HL-60 (cell line): Measurements from ENCODE around the gene TSC22D1.

Experiments used
- DNase-seq, 2 experiments: peaks; one replicate each; pipeline ENCODE4 v3.0.0-alpha.2; 2010 to 2020; ENCODE audit warnings: low read depth in 1 of 2, low spot score in 1 of 2
- H3K27ac ChIP-seq: fragments of 250-450 bp; sonication (Bioruptor Pico); replicated peaks from 2 replicates; pipeline ENCODE4 v1.5.1; 2020; ENCODE audit warnings: mild to moderate bottlenecking, moderate library complexity
- H3K27me3 ChIP-seq: fragments of 250-450 bp; sonication (Bioruptor Pico); 2 replicates; pipeline ENCODE4 v1.5.1; 2021; ENCODE audit warnings: mild to moderate bottlenecking, moderate library complexity; ENCODE audit not compliant: insufficient read depth, poor library complexity, severe bottlenecking
- H3K4me3 ChIP-seq: replicated peaks from 2 replicates; pipeline ENCODE4 v1.5.1; 2011; ENCODE audit warnings: mild to moderate bottlenecking, control low read depth, low read length; ENCODE audit not compliant: insufficient read depth
- CTCF ChIP-seq: IDR thresholded peaks from one replicate; pipeline ENCODE4 v1.5.1; 2011; ENCODE audit warnings: low read length, control low read depth, inconsistent platforms; ENCODE audit not compliant: insufficient read depth
- GABPA ChIP-seq: IDR thresholded peaks from 2 replicates; pipeline ENCODE4 v1.6.1; 2012; ENCODE audit warnings: low read depth
- POLR2AphosphoS5 ChIP-seq: IDR thresholded peaks from 2 replicates; pipeline ENCODE4 v1.6.1; 2012; ENCODE audit warnings: low read depth
- REST ChIP-seq: IDR thresholded peaks from 2 replicates; pipeline ENCODE4 v1.6.1; 2012; ENCODE audit warnings: low read depth; ENCODE audit not compliant: insufficient replicate concordance
- SPI1 ChIP-seq: IDR thresholded peaks from 2 replicates; pipeline ENCODE4 v1.6.1; 2012; ENCODE audit warnings: low read depth, mild to moderate bottlenecking, borderline replicate concordance

Gene TSC22D1

GRCh38 chr13:44436589-44437337 is 139.4 kb downstream of the TSC22D1 start:
- no peak for TF ChIP-seq GABPA
- TF ChIP-seq POLR2AphosphoS5: no peak; the same call in 1 of the 2 replicates
- TF ChIP-seq REST: no peak
- TF ChIP-seq SPI1: no peak
- TF ChIP-seq CTCF: no peak
- peak overlapping the region; percentile 51 for H3K4me3 ChIP-seq
- no peak overlapping the region; the same call in 1 of the 2 replicates for H3K27ac ChIP-seq
- peak; percentile 44 to 66 for DNase-seq
- H3K27me3 ChIP-seq: peaks cover 4% of the 10 kb centered on the region

- DNase-seq: no peak
- peak overlapping the region; percentile 51 for H3K4me3 ChIP-seq
- TF ChIP-seq SPI1 (no peak), REST (no peak), GABPA (no peak), CTCF (no peak), POLR2AphosphoS5 (no peak)
- H3K27me3 ChIP-seq: peaks cover 4% of the 10 kb centered on the region
- H3K27ac ChIP-seq: peak overlapping the region; percentile 71
These were observed 140.1 kb downstream of the TSC22D1 start for GRCh38 chr13:44435919-44436510.

- peak overlapping the region; percentile 51 for H3K4me3 ChIP-seq
- peak overlapping the region; percentile 71 for H3K27ac ChIP-seq
- peak; percentile 73 to 95 for DNase-seq
- no peak for TF ChIP-seq SPI1
- no peak for TF ChIP-seq GABPA
- TF ChIP-seq REST: no peak
- no peak for TF ChIP-seq POLR2AphosphoS5
- TF ChIP-seq CTCF: no peak
- peaks cover 4% of the 10 kb centered on the region for H3K27me3 ChIP-seq
These were observed 140.8 kb downstream of the TSC22D1 start for GRCh38 chr13:44435142-44435918.
